DND-41 (cell line): ENCODE results near the gene ECSCR.

Source experiments
- CTCF ChIP-seq: IDR thresholded peaks from 2 replicates; pipeline ENCODE4 v1.5.1; 2012; ENCODE audit warnings: borderline replicate concordance, low read length, moderate library complexity, mild to moderate bottlenecking; ENCODE audit not compliant: poor library complexity, severe bottlenecking; ENCODE audit errors: extremely low read depth
- EZH2 ChIP-seq: IDR thresholded peaks from 3 replicates; pipeline ENCODE4 v1.6.1; 2012; ENCODE audit warnings: borderline replicate concordance, low read depth, mild to moderate bottlenecking, moderate library complexity, low read length, inconsistent platforms; ENCODE audit not compliant: severe bottlenecking

- TF ChIP-seq CTCF (no peak), EZH2 (no peak)
Measured at GRCh38 chr5:139486201-139486600, 23.7 kb upstream of the ECSCR start.
